Measurements from ENCODE around the gene RGS18. TPM values are rescaled to one million over a fixed set of nuclear protein-coding genes. Genes with fewer than 3 reads are reported as not detected.

The RGS18 gene
- total RNA-seq, 1 experiment from 2014 or later, result not detected

DNA sequence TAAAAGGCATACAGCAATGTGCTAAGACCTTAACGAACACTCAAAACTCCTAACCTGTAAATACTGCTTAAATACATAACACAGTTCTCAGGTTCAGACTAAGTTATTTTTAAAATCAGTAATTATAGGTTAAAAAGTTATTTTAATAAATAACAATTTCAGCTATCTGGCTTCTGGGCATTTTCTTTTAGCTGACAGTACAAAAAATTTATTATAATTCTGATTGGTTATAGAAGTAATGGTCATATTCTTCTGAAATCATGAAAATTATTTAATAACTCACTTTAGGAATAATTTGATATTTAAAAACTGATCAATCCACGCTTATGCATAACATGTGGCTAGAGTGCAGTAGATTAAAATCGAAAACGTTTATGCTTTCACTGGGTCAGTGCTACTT is 10.7 kb downstream of the RGS18 start:
- no peaks in the 10 kb centered on the region for H3K9me3 ChIP-seq (ENCODE audit: control insufficient read depth, low read depth, low read length)
- H3K4me2 ChIP-seq (ENCODE audit: insufficient read depth, insufficient read length, low read length), result no peak overlapping the region
- TF ChIP-seq, protein P1, sequence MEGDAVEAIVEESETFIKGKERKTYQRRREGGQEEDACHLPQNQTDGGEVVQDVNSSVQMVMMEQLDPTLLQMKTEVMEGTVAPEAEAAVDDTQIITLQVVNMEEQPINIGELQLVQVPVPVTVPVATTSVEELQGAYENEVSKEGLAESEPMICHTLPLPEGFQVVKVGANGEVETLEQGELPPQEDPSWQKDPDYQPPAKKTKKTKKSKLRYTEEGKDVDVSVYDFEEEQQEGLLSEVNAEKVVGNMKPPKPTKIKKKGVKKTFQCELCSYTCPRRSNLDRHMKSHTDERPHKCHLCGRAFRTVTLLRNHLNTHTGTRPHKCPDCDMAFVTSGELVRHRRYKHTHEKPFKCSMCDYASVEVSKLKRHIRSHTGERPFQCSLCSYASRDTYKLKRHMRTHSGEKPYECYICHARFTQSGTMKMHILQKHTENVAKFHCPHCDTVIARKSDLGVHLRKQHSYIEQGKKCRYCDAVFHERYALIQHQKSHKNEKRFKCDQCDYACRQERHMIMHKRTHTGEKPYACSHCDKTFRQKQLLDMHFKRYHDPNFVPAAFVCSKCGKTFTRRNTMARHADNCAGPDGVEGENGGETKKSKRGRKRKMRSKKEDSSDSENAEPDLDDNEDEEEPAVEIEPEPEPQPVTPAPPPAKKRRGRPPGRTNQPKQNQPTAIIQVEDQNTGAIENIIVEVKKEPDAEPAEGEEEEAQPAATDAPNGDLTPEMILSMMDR (conservative IDR thresholded peaks at IDR 0.05), result no peak
- no peak overlapping the region for H3K4ac ChIP-seq (ENCODE audit: low read depth, low read length)
- no peaks in the 10 kb centered on the region for H3K23me2 ChIP-seq (ENCODE audit: insufficient read length, low read depth, low read length, poor library complexity, severe bottlenecking)
- H3K9me3 Mint-ChIP-seq, result peaks cover 8 to 12% of the 10 kb centered on the region in 2 experiments
- no peak overlapping the region for H4K91ac ChIP-seq (ENCODE audit: insufficient read length, low read depth, low read length)
- H2BK12ac ChIP-seq (ENCODE audit: insufficient read length, low read depth, low read length), result no peak overlapping the region
- no peak overlapping the region for H2AFZ ChIP-seq (ENCODE audit: low read length)
- H3K27me3 ChIP-seq (ENCODE audit: insufficient read depth, low read length), result no peaks in the 10 kb centered on the region
- H2AK5ac ChIP-seq (ENCODE audit: insufficient read length, low read length), result no peak overlapping the region
- no peak overlapping the region for H3K4me3 Mint-ChIP-seq
- no peak overlapping the region for H4K8ac ChIP-seq (replicated peaks; ENCODE audit: insufficient read length, low read depth, low read length)
- no peaks in the 10 kb centered on the region for H4K20me1 ChIP-seq (ENCODE audit: control insufficient read depth, insufficient read depth, insufficient read length)
- H2BK20ac ChIP-seq (ENCODE audit: low read depth, low read length, poor library complexity, severe bottlenecking), result no peak overlapping the region
- H3K79me2 ChIP-seq (ENCODE audit: insufficient read depth, low read length), result no peaks in the 10 kb centered on the region
- H3K79me1 ChIP-seq (ENCODE audit: insufficient read depth, low read depth, low read length, poor library complexity, severe bottlenecking), result no peaks in the 10 kb centered on the region
- peaks cover 4 to 10% (median 6%) of the 10 kb centered on the region in 3 experiments; a peak in 4 of 7 replicates for H3K36me3 Mint-ChIP-seq (ENCODE audit: insufficient read depth in 1 of 3, low read depth in 3 of 3)
- no peaks in the 10 kb centered on the region for H3K4me1 ChIP-seq (ENCODE audit: insufficient read depth, low read length)
- no peak overlapping the region for H3K9ac ChIP-seq (ENCODE audit: extremely low read depth, insufficient read length, low read length)
- H3K27ac ChIP-seq (ENCODE audit: insufficient read length, low read depth, low read length), result no peak overlapping the region
- no peak overlapping the region for H2BK120ac ChIP-seq (ENCODE audit: low read depth, low read length, poor library complexity, severe bottlenecking)
- peaks cover 0 to 4% of the 10 kb centered on the region in 2 experiments; a peak in 2 of 4 replicates for H3K4me1 Mint-ChIP-seq
- H4K5ac ChIP-seq (ENCODE audit: insufficient read length, low read depth, low read length), result no peak overlapping the region
- H3K18ac ChIP-seq (ENCODE audit: insufficient read length, low read depth, low read length), result no peak overlapping the region
- H3K56ac ChIP-seq (ENCODE audit: insufficient read length, low read depth, low read length), result no peak overlapping the region
- H2BK5ac ChIP-seq (ENCODE audit: insufficient read length, low read length), result no peak overlapping the region
- no peak overlapping the region for H3K27ac Mint-ChIP-seq
- H3K14ac ChIP-seq (ENCODE audit: insufficient read depth, low read length), result no peak overlapping the region
- no CpG with 5 or more reads among the region's 4 CpGs for WGBS (ENCODE audit: extremely low coverage, insufficient read length, low lambda C conversion rate)
- H3K23ac ChIP-seq (ENCODE audit: insufficient read length, low read depth, low read length), result no peak overlapping the region
- H3K27me3 Mint-ChIP-seq (ENCODE audit: low read depth), result no peaks in the 10 kb centered on the region
- DNase-seq, result no peak
- H3T11ph ChIP-seq (ENCODE audit: low read length), result no peak overlapping the region
- H2BK15ac ChIP-seq (ENCODE audit: low read depth, low read length), result no peak overlapping the region

Data from H9 (cell line).